PC-9 (cell line): ENCODE results near the gene ACTR3.

Experiments used
- EZH2 ChIP-seq: fragments of 200-600 bp; sonication (generic); IDR thresholded peaks from 2 replicates; pipeline ENCODE4 v1.8.0; 2017; ENCODE audit warnings: antibody characterized with exemption, low read depth
- TF ChIP-seq, protein P1 (sequence below): fragments of 200-600 bp; sonication (generic); conservative IDR thresholded peaks from 2 replicates; pipeline ENCODE4 v1.6.1; 2017; ENCODE audit warnings: mixed run types, antibody characterized with exemption, mild to moderate bottlenecking, moderate library complexity

DNA sequence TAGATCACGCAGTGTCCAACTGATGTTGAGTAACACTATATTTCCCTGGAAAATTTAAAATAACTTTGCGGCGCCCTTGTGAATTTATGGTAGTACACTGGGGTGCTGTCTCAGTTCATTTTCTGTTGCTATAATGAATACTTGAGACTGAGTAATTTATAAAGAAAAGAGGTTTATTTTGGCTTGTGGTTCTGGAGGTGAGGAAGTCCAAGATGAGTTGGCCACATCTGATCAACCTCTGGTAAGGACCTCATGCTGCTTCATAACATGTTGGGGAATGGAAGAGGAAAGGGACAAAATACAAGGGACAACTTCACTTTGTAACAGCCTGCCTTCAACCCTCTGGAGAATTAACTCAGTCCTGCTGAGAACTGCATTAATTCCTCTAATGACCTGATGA, 36.4 kb downstream of the ACTR3 start:
- TF ChIP-seq, protein P1, sequence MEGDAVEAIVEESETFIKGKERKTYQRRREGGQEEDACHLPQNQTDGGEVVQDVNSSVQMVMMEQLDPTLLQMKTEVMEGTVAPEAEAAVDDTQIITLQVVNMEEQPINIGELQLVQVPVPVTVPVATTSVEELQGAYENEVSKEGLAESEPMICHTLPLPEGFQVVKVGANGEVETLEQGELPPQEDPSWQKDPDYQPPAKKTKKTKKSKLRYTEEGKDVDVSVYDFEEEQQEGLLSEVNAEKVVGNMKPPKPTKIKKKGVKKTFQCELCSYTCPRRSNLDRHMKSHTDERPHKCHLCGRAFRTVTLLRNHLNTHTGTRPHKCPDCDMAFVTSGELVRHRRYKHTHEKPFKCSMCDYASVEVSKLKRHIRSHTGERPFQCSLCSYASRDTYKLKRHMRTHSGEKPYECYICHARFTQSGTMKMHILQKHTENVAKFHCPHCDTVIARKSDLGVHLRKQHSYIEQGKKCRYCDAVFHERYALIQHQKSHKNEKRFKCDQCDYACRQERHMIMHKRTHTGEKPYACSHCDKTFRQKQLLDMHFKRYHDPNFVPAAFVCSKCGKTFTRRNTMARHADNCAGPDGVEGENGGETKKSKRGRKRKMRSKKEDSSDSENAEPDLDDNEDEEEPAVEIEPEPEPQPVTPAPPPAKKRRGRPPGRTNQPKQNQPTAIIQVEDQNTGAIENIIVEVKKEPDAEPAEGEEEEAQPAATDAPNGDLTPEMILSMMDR: no peak
- TF ChIP-seq EZH2: no peak
